GM21576 (cell line): ENCODE results near the gene RBX1.
"Not testable (repeated sequence)": the region's sequence is repeated elsewhere in the genome, so short reads cannot be mapped to it uniquely, and the experiment has no call there.

Experiments used
- ATAC-seq: cut with Tn5 transposase; IDR thresholded peaks from one replicate; pipeline ENCODE4 v1.9.1; 2021; ENCODE audit warnings: mild to moderate bottlenecking, moderate library complexity; ENCODE audit not compliant: unreplicated experiment

RBX1 gene

GRCh38 chr22:40950962-40951794 lies at the start of gene RBX1:
RBX1 (plus strand) TSS chr22:40951378; CDS start chr22:40951399, 21 bp downstream.
- peak; percentile 69 for ATAC-seq

GRCh38 chr22:40904101-40904500 lies 47.1 kb upstream of the RBX1 start:
- ATAC-seq = no peak

- no peak for ATAC-seq
Measured at GRCh38 chr22:40908895-40909294, 42.3 kb upstream of the RBX1 start.

GRCh38 chr22:40911772-40912171 lies 39.4 kb upstream of the RBX1 start:
- ATAC-seq = no peak

- ATAC-seq = not testable (repeated sequence)
Measured at GRCh38 chr22:40912987-40913386, 38.2 kb upstream of the RBX1 start.

- ATAC-seq = no peak
Measured at GRCh38 chr22:40919446-40919845, 31.7 kb upstream of the RBX1 start.

GRCh38 chr22:40920526-40920925 lies 30.7 kb upstream of the RBX1 start:
- no peak for ATAC-seq

- no peak for ATAC-seq
Measured at GRCh38 chr22:40922484-40923303, 28.5 kb upstream of the RBX1 start.

- no peak for ATAC-seq
Measured at GRCh38 chr22:40928657-40929056, 22.5 kb upstream of the RBX1 start.

- no peak for ATAC-seq
Measured at GRCh38 chr22:40932396-40932795, 18.8 kb upstream of the RBX1 start.

GRCh38 chr22:40939202-40939601 lies 12.0 kb upstream of the RBX1 start:
- ATAC-seq = no peak

- no peak for ATAC-seq
Measured at GRCh38 chr22:40951795-40952605, 822 bp downstream of the RBX1 start.

GRCh38 chr22:40953471-40953870 lies 2.3 kb downstream of the RBX1 start:
- no peak for ATAC-seq

- no peak for ATAC-seq
Measured at GRCh38 chr22:40954113-40954512, 2.9 kb downstream of the RBX1 start.

- no peak for ATAC-seq
Measured at GRCh38 chr22:40955571-40955970, 4.4 kb downstream of the RBX1 start.

GRCh38 chr22:40957601-40958000 lies 6.4 kb downstream of the RBX1 start:
- no peak for ATAC-seq

GRCh38 chr22:40958299-40958698 lies 7.1 kb downstream of the RBX1 start:
- no peak for ATAC-seq

GRCh38 chr22:40960145-40960544 lies 9.0 kb downstream of the RBX1 start:
- no peak for ATAC-seq

GRCh38 chr22:40965936-40966725 lies 15.0 kb downstream of the RBX1 start:
- ATAC-seq = no peak

GRCh38 chr22:40966726-40967085 lies 15.5 kb downstream of the RBX1 start:
- no peak for ATAC-seq
